ENCODE measurements around the gene USP3. TPM values are rescaled to one million over a fixed set of nuclear protein-coding genes. Genes with fewer than 3 reads are reported as not detected.

Gene USP3
- total and polyA plus RNA-seq, 9 donors, result 21.1 to 76.0 (median 60.1) TPM

DNA sequence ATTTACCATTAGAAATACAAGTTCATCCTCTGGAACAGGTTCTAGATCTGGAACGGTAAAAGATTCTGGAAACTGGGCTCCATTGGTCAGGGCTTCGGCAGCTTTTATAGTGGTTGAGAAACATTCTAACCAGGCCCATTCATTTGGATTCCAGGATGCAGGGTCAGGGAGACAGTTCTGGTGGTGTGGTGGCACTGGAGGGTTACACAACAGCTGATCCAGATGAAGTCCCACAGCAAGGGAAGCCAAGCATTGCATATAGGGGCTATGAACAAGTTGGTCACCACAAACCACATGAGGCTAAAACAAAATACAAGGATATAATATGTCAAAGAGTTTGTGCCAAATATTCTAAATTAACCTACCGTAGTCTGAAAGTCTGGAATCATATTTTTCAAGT is 135.8 kb downstream of the USP3 start:
- 94 to 98% (median 94%) methylated on average over 3 of the region's 3 CpGs for WGBS, 3 donors
- H3K36me3 ChIP-seq, result no peaks in the 10 kb centered on the region

More for the DNA sequence above, 135.8 kb downstream of the USP3 start:
- DNase-seq, result no peak
- TF ChIP-seq EP300 (IDR thresholded peaks at IDR 0.05) (no peak), POLR2A (IDR thresholded peaks at IDR 0.05) (no peak)
- TF ChIP-seq, protein P1, sequence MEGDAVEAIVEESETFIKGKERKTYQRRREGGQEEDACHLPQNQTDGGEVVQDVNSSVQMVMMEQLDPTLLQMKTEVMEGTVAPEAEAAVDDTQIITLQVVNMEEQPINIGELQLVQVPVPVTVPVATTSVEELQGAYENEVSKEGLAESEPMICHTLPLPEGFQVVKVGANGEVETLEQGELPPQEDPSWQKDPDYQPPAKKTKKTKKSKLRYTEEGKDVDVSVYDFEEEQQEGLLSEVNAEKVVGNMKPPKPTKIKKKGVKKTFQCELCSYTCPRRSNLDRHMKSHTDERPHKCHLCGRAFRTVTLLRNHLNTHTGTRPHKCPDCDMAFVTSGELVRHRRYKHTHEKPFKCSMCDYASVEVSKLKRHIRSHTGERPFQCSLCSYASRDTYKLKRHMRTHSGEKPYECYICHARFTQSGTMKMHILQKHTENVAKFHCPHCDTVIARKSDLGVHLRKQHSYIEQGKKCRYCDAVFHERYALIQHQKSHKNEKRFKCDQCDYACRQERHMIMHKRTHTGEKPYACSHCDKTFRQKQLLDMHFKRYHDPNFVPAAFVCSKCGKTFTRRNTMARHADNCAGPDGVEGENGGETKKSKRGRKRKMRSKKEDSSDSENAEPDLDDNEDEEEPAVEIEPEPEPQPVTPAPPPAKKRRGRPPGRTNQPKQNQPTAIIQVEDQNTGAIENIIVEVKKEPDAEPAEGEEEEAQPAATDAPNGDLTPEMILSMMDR (IDR thresholded peaks at IDR 0.05), result no peak
- no peak overlapping the region for H3K27ac ChIP-seq
- H3K4me3 ChIP-seq, result no peak overlapping the region
- H3K9me3 ChIP-seq, result no peaks in the 10 kb centered on the region
- no peaks in the 10 kb centered on the region for H3K27me3 ChIP-seq
- no peaks in the 10 kb centered on the region for H3K4me1 ChIP-seq (ENCODE audit: insufficient read depth)
- intact Hi-C loops (cut with DNase I), result no loop called here

Other genes starting within 250 kb of the USP3 start
- 10 to 100 TPM; 13.2 to 25.2 (median 22.6) TPM for gene APH1B, start 227.0 kb upstream of the USP3 start, total RNA-seq
- gene APH1B, start 227.0 kb upstream of the USP3 start, polyA plus RNA-seq, result 10 to 100 TPM in 1 of 2 donors, 1 to 10 TPM in 1; 9.1 to 20.0 TPM
- gene CA12, start 122.7 kb upstream of the USP3 start, total RNA-seq, result 10 to 100 TPM in 1 of 7 donors, 1 to 10 TPM in 4, under 1 TPM in 1, not detected in 1; 0.61 to 10.5 (median 3.5) TPM
- gene CA12, start 122.7 kb upstream of the USP3 start, polyA plus RNA-seq, result 1 to 10 TPM in 1 of 2 donors, under 1 TPM in 1; 0.16 to 4.6 TPM
- 10 to 100 TPM in 3 of 7 donors, 1 to 10 TPM in 3, under 1 TPM in 1; 0.48 to 27.5 (median 5.3) TPM for gene FBXL22, start 92.8 kb downstream of the USP3 start, total RNA-seq
- 1 to 10 TPM; 4.5 to 6.3 TPM for gene FBXL22, start 92.8 kb downstream of the USP3 start, polyA plus RNA-seq